ENCODE results near the gene GEN1.
A peak's percentile ranks its signal among the peaks of the same experiment; 100 is the strongest.

The GEN1 gene, protein sequence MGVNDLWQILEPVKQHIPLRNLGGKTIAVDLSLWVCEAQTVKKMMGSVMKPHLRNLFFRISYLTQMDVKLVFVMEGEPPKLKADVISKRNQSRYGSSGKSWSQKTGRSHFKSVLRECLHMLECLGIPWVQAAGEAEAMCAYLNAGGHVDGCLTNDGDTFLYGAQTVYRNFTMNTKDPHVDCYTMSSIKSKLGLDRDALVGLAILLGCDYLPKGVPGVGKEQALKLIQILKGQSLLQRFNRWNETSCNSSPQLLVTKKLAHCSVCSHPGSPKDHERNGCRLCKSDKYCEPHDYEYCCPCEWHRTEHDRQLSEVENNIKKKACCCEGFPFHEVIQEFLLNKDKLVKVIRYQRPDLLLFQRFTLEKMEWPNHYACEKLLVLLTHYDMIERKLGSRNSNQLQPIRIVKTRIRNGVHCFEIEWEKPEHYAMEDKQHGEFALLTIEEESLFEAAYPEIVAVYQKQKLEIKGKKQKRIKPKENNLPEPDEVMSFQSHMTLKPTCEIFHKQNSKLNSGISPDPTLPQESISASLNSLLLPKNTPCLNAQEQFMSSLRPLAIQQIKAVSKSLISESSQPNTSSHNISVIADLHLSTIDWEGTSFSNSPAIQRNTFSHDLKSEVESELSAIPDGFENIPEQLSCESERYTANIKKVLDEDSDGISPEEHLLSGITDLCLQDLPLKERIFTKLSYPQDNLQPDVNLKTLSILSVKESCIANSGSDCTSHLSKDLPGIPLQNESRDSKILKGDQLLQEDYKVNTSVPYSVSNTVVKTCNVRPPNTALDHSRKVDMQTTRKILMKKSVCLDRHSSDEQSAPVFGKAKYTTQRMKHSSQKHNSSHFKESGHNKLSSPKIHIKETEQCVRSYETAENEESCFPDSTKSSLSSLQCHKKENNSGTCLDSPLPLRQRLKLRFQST

DNA sequence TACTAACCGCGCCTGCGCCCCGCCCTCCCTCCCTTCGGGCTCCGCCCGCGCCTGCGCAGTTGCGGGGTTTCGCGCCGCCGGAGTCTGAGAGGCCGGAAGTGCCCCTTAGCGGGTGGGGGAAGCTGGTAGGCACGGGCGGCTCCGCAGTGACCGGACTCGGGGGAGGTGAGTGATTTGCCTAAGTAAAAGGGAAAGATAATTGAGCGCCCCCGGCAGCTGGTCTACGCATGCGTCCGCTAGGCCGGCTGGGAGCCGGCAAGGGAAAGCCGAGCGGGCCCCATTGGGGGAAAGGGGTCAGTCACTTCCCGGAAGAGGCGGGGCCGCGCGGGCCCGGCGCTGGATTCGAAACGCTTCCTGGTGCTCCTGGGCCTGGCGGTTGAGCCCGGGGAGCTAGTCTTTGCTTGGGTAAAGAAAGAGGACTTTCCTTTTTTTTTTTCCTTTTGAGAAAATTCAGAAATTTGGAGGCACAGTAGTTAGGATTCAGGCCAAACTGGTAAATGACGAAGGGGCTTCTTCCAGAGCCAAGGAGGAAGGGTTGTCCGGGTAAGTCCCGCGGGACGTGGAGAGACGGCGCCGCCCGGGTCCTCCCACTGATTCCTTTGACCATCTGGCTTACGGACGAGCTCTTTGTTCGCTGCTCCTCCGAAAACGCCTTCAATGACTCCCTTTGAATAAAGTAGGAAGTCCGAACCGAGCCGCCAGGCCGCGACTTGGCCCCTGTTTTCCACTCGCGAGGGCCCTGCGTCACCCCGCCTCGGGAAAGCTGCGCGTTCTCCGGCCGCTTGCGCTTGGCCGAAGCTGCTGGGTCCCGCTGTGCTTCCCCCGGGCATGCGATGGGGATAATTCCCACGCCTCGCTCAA lies at the start of gene GEN1, which contains the start of gene SMC6:
Gene GEN1, plus strand, starts transcription at position 336 of the 861 bp plus-strand sequence. CDS start 5,806 bp downstream, outside the sequence.
Gene SMC6, minus strand, starts transcription at position 8 of the 861 bp plus-strand sequence. CDS start 7,864 bp downstream, outside the sequence.
- Histone ChIP-seq H3K4me1 (ENCODE audit: control insufficient read depth, insufficient read depth, low read length) (peaks cover 32% of the 10 kb centered on the region), H3K27ac (ENCODE audit: low read depth, low read length) (peak within 1 kb of the TSS; percentile 99), H3K9me3 (ENCODE audit: control insufficient read depth, insufficient read depth, low read length) (no peaks in the 10 kb centered on the region), H3K4me3 (ENCODE audit: low read depth, low read length) (peak within 1 kb of the TSS; percentile 80), H3K9ac (ENCODE audit: low read depth, low read length) (peak within 1 kb of the TSS; percentile 76), H3K36me3 (ENCODE audit: control insufficient read depth, insufficient read depth, low read length) (no peaks in the 10 kb centered on the region; the same call in 1 of the 2 replicates), H3K27me3 (ENCODE audit: control insufficient read depth, insufficient read depth, low read length) (no peaks in the 10 kb centered on the region)

DNA sequence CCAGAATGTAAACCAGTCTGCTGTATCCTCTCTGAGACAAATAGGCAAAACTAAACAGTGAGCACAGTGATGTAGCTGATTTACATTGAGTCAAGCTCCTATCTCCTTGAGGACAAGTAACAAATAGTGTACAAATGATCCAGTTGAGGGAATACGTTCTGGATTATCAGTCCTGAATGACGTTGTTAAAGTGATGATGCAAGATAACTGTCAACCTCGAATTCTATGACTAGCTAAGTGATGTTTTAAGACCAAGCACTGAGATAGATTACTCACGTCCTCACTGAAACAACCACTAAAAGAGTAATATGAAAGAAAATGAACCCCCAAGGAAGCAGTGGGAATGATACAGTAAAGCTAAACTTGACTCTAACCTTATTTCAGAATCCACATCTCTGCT lies 47.1 kb upstream of the GEN1 start:
- no peaks in the 10 kb centered on the region for H3K9me3 ChIP-seq (ENCODE audit: control insufficient read depth, insufficient read depth, low read length)
- no peak overlapping the region for H3K9ac ChIP-seq (ENCODE audit: low read depth, low read length)
- H3K27ac ChIP-seq (ENCODE audit: low read depth, low read length): no peak overlapping the region
- H3K4me3 ChIP-seq (ENCODE audit: low read depth, low read length): no peak overlapping the region
- no peaks in the 10 kb centered on the region for H3K27me3 ChIP-seq (ENCODE audit: control insufficient read depth, insufficient read depth, low read length)
- no peaks in the 10 kb centered on the region for H3K4me1 ChIP-seq (ENCODE audit: control insufficient read depth, insufficient read depth, low read length)
- H3K36me3 ChIP-seq (ENCODE audit: control insufficient read depth, insufficient read depth, low read length): peaks cover 99% of the 10 kb centered on the region

DNA sequence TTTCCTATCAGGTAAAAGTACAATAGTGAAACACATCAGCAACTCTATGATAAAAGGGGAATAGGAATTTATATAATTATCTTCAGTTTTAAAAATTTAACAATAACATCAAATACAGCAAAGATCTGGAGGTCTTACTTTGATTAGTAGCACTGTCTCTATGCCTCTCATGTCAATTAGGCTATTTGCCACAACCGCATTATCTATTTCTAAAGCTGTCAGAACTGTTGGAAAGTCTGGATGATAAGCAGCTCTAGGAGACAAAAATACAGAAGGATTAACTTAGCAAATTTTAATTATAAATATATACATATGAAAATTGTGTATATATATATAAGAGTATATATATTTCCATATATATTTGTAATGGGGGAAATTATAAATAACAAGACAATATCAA lies 45.4 kb upstream of the GEN1 start:
- Histone ChIP-seq H3K9ac (ENCODE audit: low read depth, low read length) (no peak overlapping the region), H3K27ac (ENCODE audit: low read depth, low read length) (no peak overlapping the region), H3K4me3 (ENCODE audit: low read depth, low read length) (no peak overlapping the region), H3K27me3 (ENCODE audit: control insufficient read depth, insufficient read depth, low read length) (no peaks in the 10 kb centered on the region), H3K4me1 (ENCODE audit: control insufficient read depth, insufficient read depth, low read length) (no peaks in the 10 kb centered on the region), H3K9me3 (ENCODE audit: control insufficient read depth, insufficient read depth, low read length) (no peaks in the 10 kb centered on the region), H3K36me3 (ENCODE audit: control insufficient read depth, insufficient read depth, low read length) (peaks cover 99% of the 10 kb centered on the region)

DNA sequence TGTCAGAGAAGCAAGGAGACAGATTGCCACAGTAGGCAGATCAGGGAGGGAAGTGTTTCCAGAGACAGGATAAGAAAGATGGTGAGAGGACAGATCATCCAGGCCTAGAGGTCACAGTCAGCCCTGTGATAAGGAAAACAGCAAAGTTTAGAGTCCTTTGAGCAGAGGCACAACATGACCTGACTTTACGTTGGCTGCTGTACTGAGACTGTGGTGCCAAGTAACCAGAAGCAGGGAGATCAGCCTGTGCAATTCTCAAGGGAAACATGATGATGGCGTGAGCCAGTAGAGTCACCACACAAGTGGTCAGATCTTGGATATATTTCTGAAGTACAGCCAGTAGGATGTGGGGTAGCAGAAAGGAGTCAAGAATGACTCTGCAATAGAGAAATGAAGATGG lies 44.0 kb upstream of the GEN1 start:
- H3K9ac ChIP-seq (ENCODE audit: low read depth, low read length): no peak overlapping the region
- H3K4me3 ChIP-seq (ENCODE audit: low read depth, low read length): no peak overlapping the region
- peaks cover 100% of the 10 kb centered on the region for H3K36me3 ChIP-seq (ENCODE audit: control insufficient read depth, insufficient read depth, low read length)
- H3K4me1 ChIP-seq (ENCODE audit: control insufficient read depth, insufficient read depth, low read length): no peaks in the 10 kb centered on the region
- no peak overlapping the region for H3K27ac ChIP-seq (ENCODE audit: low read depth, low read length)
- H3K9me3 ChIP-seq (ENCODE audit: control insufficient read depth, insufficient read depth, low read length): no peaks in the 10 kb centered on the region
- H3K27me3 ChIP-seq (ENCODE audit: control insufficient read depth, insufficient read depth, low read length): no peaks in the 10 kb centered on the region

DNA sequence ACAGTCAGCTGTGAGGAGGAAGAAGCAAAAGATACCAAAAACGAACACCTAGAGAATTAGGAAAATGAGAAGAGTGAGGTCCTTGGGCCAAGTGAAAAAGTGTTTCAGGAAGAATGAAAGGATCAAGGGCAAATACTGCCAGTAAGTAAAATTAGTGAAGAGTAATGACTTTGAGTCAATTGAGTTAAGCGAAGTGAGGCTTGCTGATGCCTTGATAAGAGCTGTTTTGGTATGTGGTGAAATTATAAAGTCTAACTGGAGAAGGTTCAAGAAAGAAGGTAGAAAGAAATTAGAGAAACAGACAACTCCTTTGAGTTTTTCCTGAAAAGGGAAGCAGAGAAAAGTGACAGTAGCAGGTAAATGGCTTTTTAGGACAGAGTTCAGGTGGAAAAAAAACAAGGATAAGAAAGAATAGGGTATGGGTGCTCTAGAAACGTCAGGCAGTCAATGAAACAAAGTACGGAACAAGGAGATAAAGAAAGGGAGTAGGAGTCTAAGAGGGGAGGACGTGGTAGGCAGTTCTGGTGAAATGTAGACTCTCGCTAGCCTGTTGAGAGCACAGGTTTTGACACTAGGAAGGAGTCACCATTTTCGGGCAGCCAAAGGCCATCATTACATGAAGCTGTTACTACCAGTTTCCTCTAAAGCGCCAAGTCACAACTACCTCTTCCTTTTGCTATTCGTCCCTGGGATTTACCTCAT lies 43.2 kb upstream of the GEN1 start:
- H3K36me3 ChIP-seq (ENCODE audit: control insufficient read depth, insufficient read depth, low read length): peaks cover 100% of the 10 kb centered on the region

DNA sequence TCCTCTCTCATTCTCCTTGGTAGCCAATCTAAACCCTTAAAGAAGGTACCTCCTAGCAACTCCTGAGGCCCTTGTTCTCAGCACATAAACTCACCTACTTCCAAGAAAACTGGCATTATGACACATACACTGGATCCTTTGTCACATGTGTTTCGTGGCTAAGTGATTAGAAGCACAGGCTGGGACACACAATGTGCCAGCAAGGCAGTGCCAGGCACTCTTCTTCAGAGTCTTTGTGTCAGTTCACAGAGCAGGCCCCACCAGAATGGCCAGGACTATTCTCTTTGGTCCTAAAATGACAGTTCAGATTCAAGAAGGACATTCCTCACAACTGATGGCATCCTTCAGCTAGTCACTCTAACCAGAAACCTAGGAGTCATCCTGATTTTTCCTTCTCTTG lies 40.6 kb upstream of the GEN1 start:
- Histone ChIP-seq H3K36me3 (ENCODE audit: control insufficient read depth, insufficient read depth, low read length) (peaks cover 100% of the 10 kb centered on the region), H3K27ac (ENCODE audit: low read depth, low read length) (no peak overlapping the region), H3K9ac (ENCODE audit: low read depth, low read length) (no peak overlapping the region), H3K27me3 (ENCODE audit: control insufficient read depth, insufficient read depth, low read length) (no peaks in the 10 kb centered on the region), H3K4me1 (ENCODE audit: control insufficient read depth, insufficient read depth, low read length) (no peaks in the 10 kb centered on the region), H3K9me3 (ENCODE audit: control insufficient read depth, insufficient read depth, low read length) (no peaks in the 10 kb centered on the region), H3K4me3 (ENCODE audit: low read depth, low read length) (no peak overlapping the region)

More for the DNA sequence above, 43.2 kb upstream of the GEN1 start:
- no peaks in the 10 kb centered on the region for H3K27me3 ChIP-seq (ENCODE audit: control insufficient read depth, insufficient read depth, low read length)
- H3K27ac ChIP-seq (ENCODE audit: low read depth, low read length): no peak overlapping the region
- H3K9me3 ChIP-seq (ENCODE audit: control insufficient read depth, insufficient read depth, low read length): no peaks in the 10 kb centered on the region
- H3K4me1 ChIP-seq (ENCODE audit: control insufficient read depth, insufficient read depth, low read length): no peaks in the 10 kb centered on the region
- no peak overlapping the region for H3K4me3 ChIP-seq (ENCODE audit: low read depth, low read length)
- H3K9ac ChIP-seq (ENCODE audit: low read depth, low read length): no peak overlapping the region

DNA sequence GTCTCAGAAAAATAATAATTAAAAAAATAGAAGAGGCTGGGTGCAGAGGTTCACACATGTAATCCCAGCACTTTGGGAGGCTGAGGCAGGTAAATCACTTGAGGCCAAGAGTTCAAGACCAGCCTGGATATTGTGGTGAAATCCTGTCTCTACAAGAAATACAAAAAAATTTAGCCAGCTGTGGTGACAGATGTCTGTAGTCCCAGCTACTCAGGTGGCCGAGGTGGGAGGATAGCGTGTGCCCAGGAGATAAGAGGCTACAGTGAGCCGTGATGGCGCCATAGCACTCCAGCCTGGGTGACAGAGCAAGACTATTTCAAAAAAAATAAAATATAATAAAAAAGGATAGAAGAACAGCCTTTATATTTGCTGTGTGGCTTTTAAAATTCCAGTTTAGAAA lies 36.3 kb upstream of the GEN1 start:
- Histone ChIP-seq H3K27ac (ENCODE audit: low read depth, low read length) (no peak overlapping the region), H3K9ac (ENCODE audit: low read depth, low read length) (no peak overlapping the region), H3K27me3 (ENCODE audit: control insufficient read depth, insufficient read depth, low read length) (no peaks in the 10 kb centered on the region), H3K4me3 (ENCODE audit: low read depth, low read length) (no peak overlapping the region), H3K36me3 (ENCODE audit: control insufficient read depth, insufficient read depth, low read length) (peaks cover 99% of the 10 kb centered on the region), H3K9me3 (ENCODE audit: control insufficient read depth, insufficient read depth, low read length) (no peaks in the 10 kb centered on the region), H3K4me1 (ENCODE audit: control insufficient read depth, insufficient read depth, low read length) (no peaks in the 10 kb centered on the region)

DNA sequence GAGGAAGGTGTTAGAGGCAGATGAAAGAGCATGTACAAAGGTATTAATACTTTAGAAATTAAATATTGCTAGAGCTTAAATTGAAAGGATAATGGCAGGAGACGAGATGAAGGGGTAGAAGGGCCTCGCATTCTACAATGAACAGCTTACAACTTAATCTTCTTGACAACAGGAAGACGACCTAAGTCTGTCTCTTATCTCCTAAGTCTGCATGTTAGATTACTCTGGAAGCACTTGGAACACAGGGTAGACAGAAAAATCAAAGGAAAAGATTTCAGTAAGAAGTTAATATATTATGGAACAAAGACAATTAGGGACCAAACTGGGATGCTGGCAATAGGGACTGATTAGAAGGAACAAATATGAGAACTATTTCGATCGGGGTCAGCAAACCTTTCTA lies 35.2 kb upstream of the GEN1 start:
- peaks cover 99% of the 10 kb centered on the region for H3K36me3 ChIP-seq (ENCODE audit: control insufficient read depth, insufficient read depth, low read length)
- H3K27me3 ChIP-seq (ENCODE audit: control insufficient read depth, insufficient read depth, low read length): no peaks in the 10 kb centered on the region
- H3K4me1 ChIP-seq (ENCODE audit: control insufficient read depth, insufficient read depth, low read length): no peaks in the 10 kb centered on the region
- no peak overlapping the region for H3K4me3 ChIP-seq (ENCODE audit: low read depth, low read length)
- no peaks in the 10 kb centered on the region for H3K9me3 ChIP-seq (ENCODE audit: control insufficient read depth, insufficient read depth, low read length)
- H3K9ac ChIP-seq (ENCODE audit: low read depth, low read length): no peak overlapping the region
- no peak overlapping the region for H3K27ac ChIP-seq (ENCODE audit: low read depth, low read length)

DNA sequence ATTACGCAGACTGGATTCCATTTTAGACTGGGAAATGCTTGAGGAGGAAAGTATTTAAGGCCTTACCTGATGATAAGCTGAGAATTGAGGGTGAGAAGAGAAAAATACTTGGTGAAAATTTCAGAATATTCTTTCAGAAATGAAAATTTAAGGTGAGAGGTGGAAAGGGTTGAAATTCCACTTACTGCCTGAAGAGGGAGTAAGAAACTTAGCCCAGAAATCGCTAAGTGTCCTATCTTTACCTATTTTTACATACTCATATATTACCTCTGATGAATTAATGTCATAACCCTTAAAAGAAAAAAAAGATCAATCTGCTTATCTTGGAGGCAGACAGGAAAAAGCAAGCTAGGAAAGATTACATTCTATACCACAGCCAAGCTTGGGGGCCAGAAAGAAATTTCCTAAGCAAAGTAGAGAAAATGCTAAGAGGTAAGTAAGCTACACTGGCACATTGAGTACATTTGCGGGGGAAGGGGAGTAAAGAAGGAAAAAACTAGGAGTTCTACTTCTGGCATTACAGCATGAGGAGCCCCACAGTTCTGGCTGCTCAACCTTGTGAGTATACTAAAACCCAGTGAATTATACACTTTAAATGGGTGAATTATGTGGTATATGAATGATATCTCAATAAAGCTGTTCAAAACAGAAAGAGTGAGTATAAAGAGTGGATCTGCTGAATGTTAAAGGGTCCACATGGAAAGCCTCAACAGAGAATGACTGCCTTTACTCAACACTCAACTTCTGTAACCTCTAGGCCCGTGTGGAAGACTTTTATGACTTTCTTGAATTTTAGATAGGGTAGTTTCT lies 34.2 kb upstream of the GEN1 start:
- Histone ChIP-seq H3K9ac (ENCODE audit: low read depth, low read length) (no peak overlapping the region), H3K27me3 (ENCODE audit: control insufficient read depth, insufficient read depth, low read length) (no peaks in the 10 kb centered on the region), H3K4me3 (ENCODE audit: low read depth, low read length) (no peak overlapping the region), H3K4me1 (ENCODE audit: control insufficient read depth, insufficient read depth, low read length) (no peaks in the 10 kb centered on the region), H3K36me3 (ENCODE audit: control insufficient read depth, insufficient read depth, low read length) (peaks cover 99% of the 10 kb centered on the region), H3K27ac (ENCODE audit: low read depth, low read length) (peak overlapping the region; percentile 9), H3K9me3 (ENCODE audit: control insufficient read depth, insufficient read depth, low read length) (no peaks in the 10 kb centered on the region)

Measured in HUES48 (cell line).